Eye (tissue), 1 donor: ENCODE data around the gene PTPRT.

Experiments used
- DNase-seq: peaks from one replicate; pipeline ENCODE4 v3.0.0-alpha.2; 2015

Gene PTPRT

DNA sequence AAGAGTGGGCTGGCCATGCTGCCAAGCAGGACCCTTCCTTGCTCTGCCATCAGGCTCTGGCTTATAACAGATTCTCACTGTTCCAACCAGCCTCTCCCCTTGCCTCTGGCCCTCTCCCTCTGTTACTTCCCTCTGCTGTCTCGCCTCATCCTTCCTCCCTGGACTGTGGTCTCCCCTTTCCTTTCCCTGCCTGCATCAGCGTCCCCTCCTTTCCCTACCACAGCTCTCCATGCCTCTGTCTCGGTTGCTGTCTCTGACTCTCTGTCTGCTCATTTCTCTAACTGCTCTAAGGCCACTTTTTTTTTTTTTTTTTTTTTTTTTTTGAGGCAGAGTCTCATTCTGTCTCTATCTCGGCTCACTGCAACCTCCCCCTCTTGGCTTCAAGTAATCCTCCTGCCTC lies 173.4 kb downstream of the PTPRT start:
- no peak for DNase-seq

DNA sequence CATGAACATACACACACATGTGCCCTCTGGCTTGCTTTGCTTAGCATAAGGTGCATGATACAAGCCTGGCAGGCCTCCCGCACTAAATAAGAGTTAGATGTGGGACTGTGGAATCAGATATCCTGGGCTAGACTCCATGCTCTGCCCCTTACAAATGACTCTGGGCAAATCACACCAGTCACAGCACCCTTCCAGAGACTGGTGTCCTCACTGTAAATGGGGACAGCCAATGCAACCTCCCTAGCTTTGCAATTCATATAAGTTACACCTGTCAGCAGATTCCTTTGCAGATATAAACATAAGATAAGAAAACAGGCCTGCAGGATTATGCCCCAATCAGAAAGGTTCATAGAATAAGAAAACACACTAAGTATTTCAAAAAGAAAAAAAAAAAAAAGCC lies 174.1 kb downstream of the PTPRT start:
- DNase-seq = no peak

GRCh38 chr20:43014206-43014605 lies 175.5 kb downstream of the PTPRT start:
- DNase-seq = no peak

- no peak for DNase-seq
These were observed 178.2 kb downstream of the PTPRT start for GRCh38 chr20:43011491-43011890.

DNA sequence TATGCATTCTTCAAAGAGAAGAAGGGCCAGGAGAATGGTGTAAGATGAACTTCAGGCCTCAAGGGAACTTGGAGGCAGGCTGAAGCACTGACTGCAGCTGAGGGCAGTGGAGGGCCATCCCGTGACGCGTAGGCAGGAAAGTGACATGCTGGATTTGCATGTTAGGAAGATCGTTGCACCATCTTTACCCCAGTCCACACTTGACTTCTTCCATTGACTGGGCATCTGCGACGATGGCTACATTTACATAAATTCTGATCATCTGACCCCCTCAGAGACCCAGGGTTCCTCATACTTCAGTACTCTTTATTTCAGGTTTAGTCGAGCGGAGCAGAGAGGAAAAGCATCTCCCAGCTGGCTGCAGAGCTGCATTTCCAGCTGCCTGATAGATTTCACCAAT lies 180.2 kb downstream of the PTPRT start:
- peak; percentile 51 for DNase-seq

GRCh38 chr20:43007525-43007924 lies 182.2 kb downstream of the PTPRT start:
- no peak for DNase-seq

- DNase-seq = no peak
These were observed 182.9 kb downstream of the PTPRT start for GRCh38 chr20:43006651-43007375.

DNA sequence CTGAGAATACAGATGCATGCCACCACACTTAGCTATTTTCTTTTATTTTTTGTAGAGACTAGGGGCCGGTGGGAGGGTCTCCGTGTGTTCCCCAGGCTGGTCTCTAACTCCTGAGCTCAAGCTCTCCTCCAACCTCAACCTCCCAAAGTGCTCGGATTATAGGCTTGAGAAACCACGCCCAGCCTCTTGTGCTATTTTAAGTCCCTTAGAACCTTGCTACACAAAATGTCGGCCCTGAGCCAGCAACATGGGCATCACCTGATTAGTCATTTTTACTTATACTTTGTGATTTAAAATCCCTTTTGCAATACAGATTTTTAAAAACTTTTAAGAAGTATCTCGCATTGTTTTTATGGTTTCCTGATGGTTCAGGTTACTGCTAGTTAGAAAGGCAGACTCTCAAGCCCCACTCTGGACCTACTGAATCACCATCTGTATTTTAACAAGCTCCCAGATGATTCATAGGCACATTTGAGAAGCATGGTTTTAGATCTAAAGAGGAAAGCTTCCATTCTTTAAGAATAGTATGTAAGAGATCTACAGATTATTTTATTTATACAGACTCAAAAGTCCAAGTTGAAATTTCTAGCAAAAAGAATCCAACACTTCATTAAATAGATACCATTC lies 186.3 kb downstream of the PTPRT start:
- no peak for DNase-seq

DNA sequence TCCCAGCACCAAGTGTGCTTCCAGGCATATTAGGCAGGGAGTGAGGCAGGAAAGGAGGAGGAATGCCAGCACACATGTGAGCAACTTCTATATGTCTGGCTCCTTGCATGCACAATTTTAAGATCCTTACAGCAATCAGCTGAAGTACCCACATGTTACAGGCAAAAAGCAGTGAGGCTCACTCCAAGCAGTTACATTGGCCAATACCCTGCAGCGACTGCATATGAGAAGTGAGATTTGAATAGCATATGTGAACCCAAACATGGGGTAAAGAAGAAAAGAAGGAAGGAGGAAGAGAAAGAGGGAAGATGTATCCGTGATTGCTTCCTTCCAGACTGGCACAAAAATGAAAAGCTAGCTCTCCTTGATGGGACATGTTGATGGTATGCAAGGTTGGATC lies 193.6 kb downstream of the PTPRT start:
- no peak for DNase-seq

DNA sequence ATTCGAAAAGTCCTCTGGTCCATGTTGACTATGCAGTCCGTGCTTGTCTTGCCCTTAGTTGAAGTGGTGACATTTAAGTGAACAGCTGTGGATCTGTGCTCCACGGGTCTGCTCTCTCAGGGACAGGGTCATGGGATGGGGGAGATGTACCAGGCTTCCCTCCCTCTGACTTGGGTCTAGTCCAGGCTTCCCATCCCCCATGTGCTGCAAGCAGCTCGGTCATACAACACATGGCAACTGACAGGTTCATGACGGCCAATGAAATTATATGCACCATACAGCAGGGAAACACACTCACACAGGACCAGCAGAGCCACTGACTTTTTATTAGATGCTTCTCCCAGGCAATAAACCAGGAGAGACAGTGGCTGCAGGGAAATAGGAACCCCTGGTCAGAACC lies 201.4 kb downstream of the PTPRT start:
- no peak for DNase-seq

DNA sequence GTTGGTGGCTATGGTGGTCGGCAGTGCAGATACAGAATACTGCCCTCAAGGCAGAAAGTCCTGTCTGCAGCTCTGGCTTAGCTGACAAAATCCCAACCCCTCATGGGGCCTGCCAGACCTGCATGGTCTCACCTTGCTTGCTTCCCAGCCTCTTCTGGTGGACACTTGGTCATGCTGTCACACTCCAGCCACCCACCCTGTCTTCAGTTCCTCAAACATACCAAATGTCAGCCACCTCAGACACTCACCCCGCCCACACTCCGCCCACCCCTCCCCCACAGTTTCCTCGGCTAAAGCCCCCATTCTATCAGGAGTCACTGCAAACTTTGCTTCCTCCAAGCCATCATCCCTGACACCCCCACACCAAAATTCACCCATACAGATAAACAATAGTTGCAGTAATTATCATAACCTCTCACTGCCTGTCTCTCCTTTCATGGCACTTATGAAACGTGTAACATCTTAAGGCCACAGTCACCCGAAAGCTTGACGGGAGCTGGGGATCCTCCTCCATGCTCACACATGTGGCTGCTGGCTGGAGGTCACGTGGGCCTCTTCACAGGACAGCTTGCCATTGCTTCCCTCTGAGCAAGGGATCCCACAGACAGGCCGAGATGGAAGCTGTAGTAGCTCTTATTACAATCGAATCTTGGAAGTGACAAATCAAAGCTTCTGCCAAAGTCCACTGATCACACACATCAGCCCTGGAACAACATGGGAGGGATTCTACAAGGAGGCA lies 202.2 kb downstream of the PTPRT start:
- DNase-seq = no peak

DNA sequence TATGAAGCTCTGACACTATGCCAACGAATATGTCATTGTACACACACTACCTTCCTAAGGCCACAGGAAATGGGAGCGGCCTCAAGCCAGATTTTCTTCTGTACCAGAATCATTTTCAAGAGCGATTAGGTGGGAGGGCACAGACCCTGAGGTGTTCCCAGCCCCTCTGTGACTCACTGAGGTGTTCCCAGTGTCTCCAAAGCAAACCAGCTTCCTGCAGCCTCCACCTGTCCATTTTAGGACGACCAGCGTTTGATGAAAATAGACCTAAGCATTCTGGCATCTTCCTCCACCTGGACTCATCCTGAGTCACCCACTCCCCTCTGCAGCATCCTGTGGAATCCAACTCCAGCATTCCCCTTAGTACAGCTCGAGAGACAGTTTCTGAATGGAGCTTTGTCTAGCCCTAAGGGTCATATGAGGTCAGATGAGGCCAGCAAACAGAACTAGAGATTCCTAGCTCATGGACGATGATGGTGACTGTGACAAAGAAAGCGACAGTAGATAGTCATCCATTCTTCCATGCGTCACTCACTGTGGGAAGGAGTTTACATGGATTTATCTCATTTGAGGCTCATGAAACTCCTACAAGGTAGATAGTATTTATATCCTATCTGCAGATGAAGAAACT lies 203.4 kb downstream of the PTPRT start:
- DNase-seq = no peak

DNA sequence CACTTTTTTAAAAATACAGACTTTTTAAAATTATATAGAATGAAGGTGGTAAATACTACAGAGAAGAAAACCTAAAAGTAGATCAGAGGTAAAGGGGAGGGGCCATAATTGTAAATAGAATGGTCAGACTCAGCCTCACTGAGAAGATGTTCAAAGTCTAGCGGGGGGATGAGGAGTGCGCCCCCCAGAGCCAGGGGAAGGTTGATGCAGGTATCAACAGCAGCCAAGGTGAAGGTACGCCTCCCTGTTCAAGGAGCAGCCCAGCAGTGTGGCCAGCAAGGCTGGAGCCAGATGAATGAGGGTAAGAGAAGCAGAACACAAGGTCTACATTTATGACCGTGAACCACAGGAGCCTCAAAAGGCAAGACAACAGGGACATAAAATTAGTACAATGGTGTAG lies 204.1 kb downstream of the PTPRT start:
- DNase-seq = no peak

DNA sequence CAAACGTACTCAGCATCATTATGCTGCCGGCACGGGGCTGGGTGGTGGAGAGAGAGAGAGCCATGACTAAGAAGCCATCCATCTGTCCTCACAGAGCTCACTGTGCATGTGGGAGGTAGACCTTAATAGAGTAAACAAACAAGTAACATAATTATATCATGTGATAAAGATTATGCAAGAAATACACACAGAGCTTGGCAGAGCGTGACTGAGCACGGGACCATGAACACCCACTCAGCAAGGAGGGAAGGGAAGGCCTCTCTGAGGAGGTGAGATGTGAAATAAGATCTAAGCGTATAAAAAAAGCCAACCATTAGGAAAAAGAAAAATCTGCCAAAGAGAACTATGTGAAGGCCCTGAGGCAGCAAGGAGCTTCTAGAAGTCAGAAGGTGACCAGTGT lies 207.5 kb downstream of the PTPRT start:
- DNase-seq = no peak

- DNase-seq = no peak
These were observed 208.5 kb downstream of the PTPRT start for GRCh38 chr20:42981253-42981652.

DNA sequence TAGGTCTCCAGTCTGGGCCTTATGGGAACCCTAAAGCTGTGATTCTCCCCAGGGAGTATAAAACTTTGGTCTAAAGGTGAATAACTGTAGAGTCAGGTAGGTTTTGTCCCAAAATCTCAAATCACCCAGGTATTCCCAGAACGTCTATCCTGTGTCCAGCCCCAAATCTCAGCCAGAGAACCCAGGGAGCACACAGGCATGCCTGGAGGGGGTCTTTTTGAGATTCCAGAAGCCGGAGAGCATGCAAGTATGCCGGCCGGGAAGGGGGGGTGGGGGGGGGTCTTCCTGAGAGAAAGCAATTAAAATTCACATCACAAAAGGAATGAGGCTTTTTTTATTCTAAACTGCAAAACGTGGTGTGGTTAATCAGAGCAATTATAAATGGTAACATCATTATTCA lies 210.0 kb downstream of the PTPRT start:
- no peak for DNase-seq

- DNase-seq = no peak
These were observed 211.3 kb downstream of the PTPRT start for GRCh38 chr20:42978184-42978974.

- DNase-seq = no peak
These were observed 213.7 kb downstream of the PTPRT start for GRCh38 chr20:42975974-42976373.

DNA sequence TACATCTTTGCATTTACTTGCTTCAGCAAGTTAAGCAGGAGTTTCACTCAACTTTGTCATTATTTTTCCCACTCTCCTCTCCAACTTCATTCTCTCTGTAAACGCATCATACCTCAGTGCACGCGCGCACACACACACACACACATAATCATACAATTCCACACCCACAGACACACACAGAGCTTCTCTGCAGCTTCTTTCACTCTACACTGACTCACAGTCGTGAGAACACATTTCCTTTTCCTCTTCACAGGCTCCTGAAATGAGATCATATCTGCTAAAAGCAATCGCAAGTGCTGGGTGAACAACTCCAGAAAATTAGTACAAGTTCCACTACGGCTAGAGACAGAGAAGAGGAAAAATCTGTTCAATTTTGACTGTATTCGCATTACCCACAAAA lies 215.4 kb downstream of the PTPRT start:
- DNase-seq = no peak

GRCh38 chr20:42972591-42972990 lies 217.1 kb downstream of the PTPRT start:
- no peak for DNase-seq

DNA sequence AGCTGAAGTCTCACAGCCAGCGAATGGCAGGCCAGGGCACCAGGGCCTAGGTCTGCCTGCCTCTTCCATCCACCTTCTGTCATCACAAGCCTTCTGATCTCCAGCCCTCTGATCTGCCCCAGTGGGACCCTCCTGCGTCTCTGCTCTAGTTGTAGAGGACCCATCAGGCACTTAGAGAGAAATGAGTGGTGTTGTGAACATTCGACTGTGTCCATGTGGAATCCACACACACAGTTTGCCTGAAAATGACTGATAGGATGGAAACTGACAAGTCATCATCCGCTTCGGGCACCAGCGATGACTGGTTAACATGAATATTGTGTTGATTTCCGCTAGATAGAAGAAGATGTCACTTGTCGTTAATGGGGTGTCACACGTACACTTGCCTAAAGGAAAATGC lies 221.0 kb downstream of the PTPRT start:
- DNase-seq = peak; percentile 64

DNA sequence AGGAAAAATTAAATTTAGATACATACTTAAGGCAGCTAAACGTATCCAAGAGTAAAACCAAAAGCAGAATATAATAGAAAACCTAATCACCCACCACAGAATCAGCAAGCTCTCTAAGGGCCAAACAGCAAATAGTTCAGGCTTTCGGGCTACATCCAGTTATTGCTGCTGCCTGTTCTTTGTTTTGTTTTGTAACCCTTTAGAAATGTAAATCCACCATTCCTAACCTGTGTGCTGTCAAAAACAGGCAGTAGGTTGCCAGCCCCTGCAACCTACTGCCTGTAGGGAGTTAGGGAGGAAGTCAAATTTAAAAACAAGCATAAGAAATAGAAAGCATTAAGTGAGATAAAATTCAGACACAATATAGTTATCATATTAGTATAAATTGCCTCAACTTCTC lies 225.9 kb downstream of the PTPRT start:
- DNase-seq = no peak

- DNase-seq = no peak
These were observed 227.9 kb downstream of the PTPRT start for GRCh38 chr20:42961771-42962170.
